ENCODE results near the gene NEDD4L.
"Not testable (repeated sequence)": the region's sequence is repeated elsewhere in the genome, so short reads cannot be mapped to it uniquely, and the experiment has no call there.

The NEDD4L gene

GRCh38 chr18:58407649-58408407 is 363.8 kb downstream of the NEDD4L start:
- no peak for DNase-seq

GRCh38 chr18:58408665-58409064 is 364.6 kb downstream of the NEDD4L start:
- no peak for DNase-seq

GRCh38 chr18:58409802-58410445 is 365.9 kb downstream of the NEDD4L start:
- no peak for DNase-seq

- no peak for DNase-seq
These were observed 367.3 kb downstream of the NEDD4L start for GRCh38 chr18:58411323-58411722.

GRCh38 chr18:58412844-58413666 is 369.0 kb downstream of the NEDD4L start:
- no peak for DNase-seq

GRCh38 chr18:58413667-58414628 is 369.9 kb downstream of the NEDD4L start:
- DNase-seq = no peak

GRCh38 chr18:58416014-58416703 is 372.1 kb downstream of the NEDD4L start:
- no peak for DNase-seq

- DNase-seq = no peak
These were observed 373.0 kb downstream of the NEDD4L start for GRCh38 chr18:58416704-58417683.

- DNase-seq = no peak
These were observed 373.7 kb downstream of the NEDD4L start for GRCh38 chr18:58417752-58418151.

- no peak for DNase-seq
These were observed 374.3 kb downstream of the NEDD4L start for GRCh38 chr18:58418361-58418760.

GRCh38 chr18:58419587-58420199 is 375.7 kb downstream of the NEDD4L start:
- no peak for DNase-seq

GRCh38 chr18:58426611-58427010 is 382.6 kb downstream of the NEDD4L start:
- DNase-seq = no peak

- no peak for DNase-seq
These were observed 383.3 kb downstream of the NEDD4L start for GRCh38 chr18:58427321-58427720.

- DNase-seq = no peak
These were observed 385.4 kb downstream of the NEDD4L start for GRCh38 chr18:58429442-58429841.

GRCh38 chr18:58431215-58431614 is 387.2 kb downstream of the NEDD4L start:
- DNase-seq = no peak

GRCh38 chr18:58432050-58432727 is 388.2 kb downstream of the NEDD4L start:
- DNase-seq = no peak

- not testable (repeated sequence) for DNase-seq
These were observed 391.4 kb downstream of the NEDD4L start for GRCh38 chr18:58435221-58436005.

- no peak for DNase-seq
These were observed 394.3 kb downstream of the NEDD4L start for GRCh38 chr18:58438161-58438957.

Measured in GF-D8 (cell line).